NOMO-1 treated with DMSO at 0.1 percent for 48 hours (cell line): ENCODE results near the gene FDPS.
"Not testable (repeated sequence)": the region's sequence is repeated elsewhere in the genome, so short reads cannot be mapped to it uniquely, and the experiment has no call there.

Experiments
- DNase-seq: peaks from one replicate; lab custom pipeline; 2025; ENCODE audit not compliant: unreplicated experiment; lab: John Stamatoyannopoulos, UW

The FDPS gene

GRCh38 chr1:155318082-155318481, 9.4 kb downstream of the FDPS start:
- DNase-seq, result no peak

- DNase-seq, result no peak
Observed at GRCh38 chr1:155319536-155319935, 10.9 kb downstream of the FDPS start.

- DNase-seq, result no peak
Observed at GRCh38 chr1:155320252-155320651, 11.6 kb downstream of the FDPS start.

- DNase-seq, result no peak
Observed at GRCh38 chr1:155320661-155321617, 12.3 kb downstream of the FDPS start, which contains the start of gene RUSC1. Gene RUSC1, plus strand, starts transcription at chr1:155320894. Its CDS starts 880 bp downstream, at chr1:155321774.

GRCh38 chr1:155321639-155322503, 13.2 kb downstream of the FDPS start:
- DNase-seq, result no peak

GRCh38 chr1:155322571-155322952, 13.9 kb downstream of the FDPS start:
- no peak for DNase-seq

GRCh38 chr1:155322953-155323728, 14.5 kb downstream of the FDPS start:
- DNase-seq, result peak; percentile 76

GRCh38 chr1:155323729-155324036, 15.0 kb downstream of the FDPS start:
- DNase-seq, result peak; percentile 79

- DNase-seq, result peak; percentile 98
Observed at GRCh38 chr1:155324037-155324716, 15.5 kb downstream of the FDPS start.

- DNase-seq, result peak; percentile 27
Observed at GRCh38 chr1:155324717-155325602, 16.3 kb downstream of the FDPS start.

- no peak for DNase-seq
Observed at GRCh38 chr1:155325603-155325893, 16.9 kb downstream of the FDPS start.

- no peak for DNase-seq
Observed at GRCh38 chr1:155326020-155326526, 17.4 kb downstream of the FDPS start.

- DNase-seq, result no peak
Observed at GRCh38 chr1:155326631-155327037, 18.0 kb downstream of the FDPS start.

GRCh38 chr1:155327981-155328380, 19.3 kb downstream of the FDPS start:
- no peak for DNase-seq

GRCh38 chr1:155328856-155329255, 20.2 kb downstream of the FDPS start:
- DNase-seq, result not testable (repeated sequence)

- no peak for DNase-seq
Observed at GRCh38 chr1:155329980-155330598, 21.4 kb downstream of the FDPS start.

- DNase-seq, result no peak
Observed at GRCh38 chr1:155334962-155335361, 26.3 kb downstream of the FDPS start.

- no peak for DNase-seq
Observed at GRCh38 chr1:155339515-155340097, 30.9 kb downstream of the FDPS start.

GRCh38 chr1:155342842-155343241, 34.2 kb downstream of the FDPS start:
- no peak for DNase-seq
